KBM-7 (cell line): ENCODE data around the gene PDZD2.
"Not testable (repeated sequence)": the region's sequence is repeated elsewhere in the genome, so short reads cannot be mapped to it uniquely, and the experiment has no call there.

ENCODE experiments used
- DNase-seq: peaks from one replicate; pipeline ENCODE4 v3.0.0-alpha.2; 2015
- in situ Hi-C: fragments of 300-500 bp; cut with MboI; formaldehyde crosslinking; loops from 2 replicates; pipeline ENCODE4 v1.14.3; 2020; ENCODE audit warnings: low sequenced_read_pairs, low pct_unique_long_range_greater_than_20kb, mixed read lengths

Gene PDZD2

DNA sequence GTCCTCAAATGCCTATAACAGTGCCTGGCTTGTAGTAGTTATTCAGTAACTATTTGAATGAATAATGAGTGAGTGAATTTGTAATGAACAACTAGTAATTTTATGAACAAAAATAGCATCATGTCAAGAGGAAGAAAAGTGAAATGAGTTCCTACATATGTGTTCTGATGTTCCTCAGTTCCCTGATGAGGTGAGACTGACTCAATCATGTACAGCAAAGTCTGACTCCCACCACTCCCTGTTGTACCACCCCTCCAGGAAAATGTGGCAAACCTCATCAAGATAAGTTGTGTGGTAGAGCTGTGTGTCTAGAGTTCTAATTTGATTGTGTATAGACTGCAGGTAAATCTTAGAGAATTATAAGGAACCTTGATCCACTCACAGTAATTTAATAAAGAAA is 333.6 kb downstream of the PDZD2 start:
- DNase-seq: no peak
- in situ Hi-C loops: no loop called here

DNA sequence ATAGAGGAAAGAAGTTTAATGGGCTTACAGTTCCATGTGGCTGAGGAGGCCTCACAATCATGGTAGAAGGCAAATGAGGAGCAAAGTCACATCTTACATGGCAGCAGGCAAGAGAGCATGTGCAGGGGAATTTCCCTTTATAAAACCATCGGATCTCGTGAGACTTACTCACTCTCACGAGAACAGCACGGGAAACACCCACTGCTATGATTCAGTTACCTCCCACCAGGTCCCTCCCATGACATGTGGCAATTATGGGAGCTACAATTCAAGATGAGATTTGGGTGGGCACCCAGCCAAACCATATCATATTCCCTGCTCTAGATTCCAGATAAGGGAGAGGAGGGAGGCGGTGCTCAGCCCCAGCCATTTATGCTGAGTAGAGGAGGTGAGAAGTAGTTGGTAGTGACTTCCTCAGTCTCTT is 336.3 kb downstream of the PDZD2 start:
- DNase-seq, in situ Hi-C loops: not testable (repeated sequence)

DNA sequence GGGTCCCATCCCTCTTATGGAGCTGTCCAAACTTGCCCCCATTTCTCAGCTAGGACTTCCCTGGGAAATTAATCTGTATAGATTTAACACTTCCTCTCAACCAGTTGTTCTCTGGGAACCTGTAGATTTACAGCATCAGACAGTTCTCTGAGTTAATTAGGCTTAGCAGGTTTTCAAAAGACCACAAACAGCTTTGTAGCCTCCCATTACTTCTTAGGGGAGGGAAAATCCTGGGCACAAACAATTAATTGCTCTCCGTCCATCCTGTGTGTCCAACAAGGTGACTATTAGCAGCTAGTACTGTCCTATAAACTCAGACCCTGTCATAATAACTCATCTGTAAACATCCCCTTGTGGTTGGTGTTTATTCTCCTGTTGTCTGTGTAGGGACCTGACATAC is 337.2 kb downstream of the PDZD2 start:
- in situ Hi-C loops: no loop called here
- no peak for DNase-seq

DNA sequence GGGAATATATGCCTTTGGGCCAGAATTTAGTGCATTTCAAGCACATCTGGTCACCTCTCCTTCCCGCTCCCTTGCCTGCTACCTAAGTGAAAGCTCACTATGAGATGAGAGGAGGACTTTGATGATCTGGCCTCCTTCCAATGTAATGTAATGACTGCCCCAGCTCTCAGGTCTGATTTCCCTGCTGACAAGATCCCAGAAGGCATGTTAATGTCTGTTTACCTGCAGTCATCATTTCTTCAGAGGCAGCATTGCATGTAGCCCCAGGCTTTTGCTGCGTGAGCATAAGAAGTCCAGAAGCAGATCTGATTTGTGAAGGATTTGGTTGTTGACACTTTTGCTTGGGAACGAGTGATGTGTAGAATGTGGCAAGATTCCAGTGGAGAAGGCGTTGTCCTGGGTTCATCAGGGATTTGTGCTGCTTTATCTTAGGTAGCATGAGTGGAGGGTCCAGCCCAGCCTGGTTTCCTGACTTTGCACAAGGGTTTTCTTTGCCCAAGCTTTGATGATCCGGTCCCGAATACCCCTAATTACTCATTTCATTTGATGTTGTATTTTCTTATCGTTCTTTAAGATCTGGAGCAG is 342.5 kb downstream of the PDZD2 start:
- in situ Hi-C loops: no loop called here
- no peak for DNase-seq

DNA sequence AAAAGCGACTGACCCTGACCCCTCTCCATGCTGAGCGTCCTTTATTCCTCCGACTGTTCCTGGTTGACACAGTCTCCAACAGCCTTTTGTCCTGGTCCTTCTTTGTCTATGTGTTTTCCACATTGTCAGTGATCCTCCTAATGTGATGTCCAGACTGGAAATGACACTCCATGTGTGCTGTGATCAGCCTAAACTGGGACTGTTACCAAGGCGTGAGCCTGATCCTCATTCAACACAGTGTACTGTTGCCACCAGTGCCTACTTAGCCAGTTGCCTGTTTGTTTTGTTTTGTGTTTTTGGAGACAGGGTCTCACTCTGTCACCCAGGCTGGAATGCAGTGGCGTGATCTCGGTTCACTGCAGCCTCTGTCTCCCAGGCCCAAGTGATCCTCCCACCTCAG is 343.1 kb downstream of the PDZD2 start:
- no peak for DNase-seq
- in situ Hi-C loops: no loop called here

DNA sequence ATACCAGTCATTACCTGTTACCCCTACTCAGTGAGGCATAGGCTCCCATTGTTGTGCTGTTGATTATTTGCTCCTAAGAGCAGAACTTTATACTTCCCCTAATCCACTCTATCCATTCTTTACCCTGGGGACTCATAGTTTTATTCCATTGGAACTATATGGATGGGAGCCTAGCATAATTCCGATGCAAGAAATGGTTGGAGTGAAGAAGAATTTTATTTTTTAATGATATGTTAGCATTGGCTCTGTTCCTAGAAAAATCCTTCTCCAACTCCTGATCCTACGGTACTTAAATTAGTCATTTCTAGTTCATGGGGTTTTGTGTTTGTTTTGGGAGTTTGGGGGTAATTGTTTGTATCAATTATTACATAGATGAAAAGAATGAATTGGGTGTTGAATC is 343.7 kb downstream of the PDZD2 start:
- in situ Hi-C loops: no loop called here
- no peak for DNase-seq

DNA sequence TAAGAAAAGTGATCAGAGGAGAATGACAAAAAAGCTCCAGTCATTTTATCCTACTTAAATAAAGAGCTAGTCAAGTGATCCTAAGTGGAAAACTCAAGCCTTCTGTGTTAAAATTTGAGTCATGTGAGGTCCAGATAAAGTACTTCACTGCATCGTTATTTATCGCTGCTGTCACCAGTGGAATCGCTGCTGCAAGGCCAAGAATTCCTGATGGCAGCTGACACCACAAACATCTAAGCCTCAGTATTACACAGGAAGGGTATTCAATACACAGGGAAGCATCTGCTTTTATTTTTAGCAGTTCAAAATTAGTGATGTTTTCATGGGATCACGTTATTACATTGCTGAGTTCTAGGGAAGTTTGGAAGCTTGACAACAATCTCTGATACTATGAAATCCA is 344.9 kb downstream of the PDZD2 start:
- in situ Hi-C loops: no loop called here

DNA sequence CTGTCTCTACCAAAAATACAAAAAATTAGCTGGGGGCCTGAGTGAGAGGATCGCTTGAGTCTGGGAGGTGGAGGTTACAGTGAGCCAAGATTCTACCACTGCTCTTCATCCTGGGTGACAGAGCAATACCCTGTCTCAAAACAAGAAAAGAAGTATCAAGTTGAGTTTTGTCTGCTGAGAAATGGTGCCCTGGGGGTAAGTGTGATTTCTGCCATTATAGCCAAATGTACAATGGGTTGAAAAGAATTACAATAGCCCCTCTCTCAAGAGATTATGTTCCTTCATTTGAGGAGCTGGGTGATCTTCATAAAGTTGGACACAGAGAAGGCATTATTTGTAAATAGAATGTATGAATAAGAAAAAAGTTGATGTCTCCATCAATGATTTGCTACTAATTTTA is 345.8 kb downstream of the PDZD2 start:
- in situ Hi-C loops: no loop called here
- no peak for DNase-seq

More for the DNA sequence above, 344.9 kb downstream of the PDZD2 start:
- DNase-seq: no peak

DNA sequence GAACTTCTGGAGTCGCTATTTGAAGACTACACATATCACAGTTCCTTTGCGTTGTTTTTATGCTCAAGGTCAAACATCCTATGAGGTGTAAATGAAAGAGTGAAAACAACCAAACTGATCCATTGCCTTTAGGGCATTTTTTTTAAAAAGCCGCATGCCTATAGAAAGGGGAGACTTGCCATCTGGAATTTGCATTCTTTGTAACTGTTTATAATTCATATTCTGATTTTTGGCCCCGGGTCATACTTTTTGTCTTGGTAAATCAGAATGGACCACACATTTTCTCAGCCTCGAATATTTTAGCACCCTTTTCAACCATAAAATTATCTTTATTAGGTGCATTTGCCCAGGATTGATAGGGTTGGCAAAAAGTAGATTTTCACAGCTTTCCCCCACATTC is 347.2 kb downstream of the PDZD2 start:
- in situ Hi-C loops: no loop called here
- no peak for DNase-seq

DNA sequence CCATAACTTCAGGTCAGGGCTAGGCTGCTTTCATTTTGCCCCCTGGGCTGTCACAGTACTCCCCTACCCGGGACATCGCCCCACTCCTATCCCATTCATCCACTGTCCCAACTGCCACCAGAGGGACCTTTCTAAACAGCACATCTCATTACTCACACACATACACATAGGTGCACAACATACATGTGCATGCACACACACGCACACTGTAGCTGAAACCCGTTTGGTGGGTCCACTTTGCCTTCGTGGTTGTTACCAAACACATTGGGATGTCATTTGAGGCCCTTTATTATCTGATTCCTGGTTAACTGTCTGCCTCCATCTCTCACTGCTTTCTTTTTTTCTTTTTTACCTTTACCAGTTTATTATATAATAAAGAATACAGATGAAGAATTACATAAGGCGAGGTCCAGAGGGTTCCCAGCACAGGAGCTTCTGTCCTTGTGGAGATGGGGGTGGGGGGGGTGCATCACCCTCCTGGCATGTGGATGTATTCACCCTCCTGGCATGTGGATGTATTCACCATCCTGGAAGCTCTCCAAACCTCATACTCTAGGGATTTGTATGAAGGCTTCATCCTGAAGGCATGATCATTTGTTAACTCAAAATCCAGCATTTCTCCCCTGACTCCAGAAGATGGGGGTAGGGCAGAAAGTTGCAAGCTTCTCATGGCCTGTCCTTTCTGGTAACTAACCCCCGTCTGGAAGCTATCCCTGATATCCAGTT is 349.2 kb downstream of the PDZD2 start:
- in situ Hi-C loops: no loop called here
- DNase-seq: no peak

DNA sequence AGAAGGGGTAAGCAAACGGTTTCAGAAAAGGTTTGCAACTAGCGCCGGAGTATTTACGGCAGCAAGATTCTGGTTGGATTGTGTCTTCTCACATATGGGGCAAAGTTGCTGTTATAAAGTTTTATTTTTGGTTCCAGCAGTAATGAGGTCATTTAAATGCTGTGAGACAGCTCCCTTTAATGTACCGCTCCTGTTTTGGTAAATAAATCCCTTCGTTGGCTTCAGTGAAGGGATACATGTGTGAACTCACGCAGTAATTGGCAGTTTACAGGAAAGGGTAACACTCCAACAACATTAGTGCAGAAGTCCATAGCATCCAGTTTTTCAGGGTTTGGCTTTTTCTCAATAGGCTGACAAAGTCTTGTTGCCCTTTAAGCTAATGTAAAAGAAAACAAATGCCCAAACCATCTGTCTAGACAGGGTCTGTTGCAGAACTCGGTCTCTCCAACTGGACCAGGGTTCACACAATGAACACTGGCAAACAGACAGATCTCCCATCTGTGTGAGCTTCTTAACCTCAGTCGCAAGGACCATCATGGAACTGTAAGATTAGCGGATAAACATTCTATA is 351.2 kb downstream of the PDZD2 start:
- DNase-seq: no peak
- in situ Hi-C loops: no loop called here

DNA sequence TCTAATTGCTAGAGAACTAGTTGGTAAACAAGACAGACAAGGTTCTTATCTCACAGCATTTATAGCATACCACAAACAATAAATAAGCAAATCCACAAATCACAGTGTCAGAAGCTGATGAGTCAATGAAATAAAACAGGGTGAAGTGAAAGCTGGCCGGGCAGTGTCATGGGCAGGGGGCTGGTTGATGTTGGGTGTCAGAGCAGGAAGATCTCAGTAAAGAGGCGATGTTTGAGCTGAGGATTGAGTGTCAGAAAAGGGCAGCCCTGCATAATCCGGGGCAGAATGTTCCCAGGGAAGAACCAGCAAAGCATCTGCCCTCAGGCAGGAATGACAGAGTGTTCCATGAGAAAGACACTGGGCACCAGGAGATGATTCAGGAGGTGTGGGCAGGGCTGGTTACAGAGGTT is 351.8 kb downstream of the PDZD2 start:
- DNase-seq: no peak
- in situ Hi-C loops: no loop called here

DNA sequence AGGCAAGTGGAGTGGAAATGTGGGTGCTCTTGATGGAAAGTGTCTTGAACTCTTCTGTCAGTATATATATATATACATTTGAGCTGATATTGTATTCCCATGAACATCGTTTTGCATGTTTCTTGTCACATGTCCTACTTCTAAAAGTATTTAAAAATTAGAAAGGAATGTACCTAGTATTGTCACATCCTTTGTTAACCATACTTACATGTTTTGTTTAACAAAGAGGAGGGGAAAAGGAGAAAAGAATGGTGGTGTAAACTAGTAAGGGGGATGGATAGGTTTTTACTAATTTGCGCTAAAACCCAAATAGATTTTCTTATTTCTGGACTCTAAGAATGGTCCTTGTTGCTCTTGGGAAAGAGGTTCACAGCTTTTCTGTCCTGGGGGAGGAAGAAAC is 353.4 kb downstream of the PDZD2 start:
- in situ Hi-C loops: no loop called here
- DNase-seq: no peak

DNA sequence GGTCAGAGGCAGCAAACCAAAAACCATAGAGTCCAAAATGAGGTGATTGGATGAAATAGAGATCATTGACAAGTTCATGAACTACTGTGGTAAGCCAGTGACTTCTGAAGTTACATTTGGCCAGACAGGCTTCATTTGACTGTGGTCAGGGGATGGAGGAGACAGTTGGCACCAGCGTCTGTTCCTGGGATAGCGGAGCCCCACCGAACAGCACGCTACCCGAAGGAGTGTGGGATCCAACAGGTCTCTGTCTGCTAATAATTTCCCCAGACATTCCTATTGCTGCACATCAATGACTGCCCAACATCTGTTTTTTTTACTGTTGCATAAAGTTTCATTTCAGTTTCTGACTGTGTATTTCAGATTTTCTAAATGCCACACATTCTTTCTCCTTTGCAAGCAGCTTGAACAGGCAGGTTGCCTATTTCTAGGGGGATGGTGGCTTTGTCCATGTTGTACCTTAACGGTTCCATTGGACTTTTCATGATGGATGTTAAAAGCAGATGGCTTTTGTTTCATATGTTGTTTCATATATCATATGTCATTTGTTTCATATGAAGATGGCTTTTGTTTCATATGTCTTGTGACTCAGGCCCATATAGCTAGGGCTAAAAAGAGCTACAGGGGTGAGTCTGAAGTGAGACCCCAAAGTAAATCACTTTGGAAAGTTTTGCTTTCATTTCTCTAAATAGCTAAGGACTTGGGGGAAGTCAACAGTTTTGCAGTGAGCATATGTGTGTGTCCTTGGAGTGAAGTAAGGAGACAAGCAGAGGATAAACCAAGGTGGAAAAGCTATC is 354.4 kb downstream of the PDZD2 start:
- DNase-seq: no peak
- in situ Hi-C loops: no loop called here

DNA sequence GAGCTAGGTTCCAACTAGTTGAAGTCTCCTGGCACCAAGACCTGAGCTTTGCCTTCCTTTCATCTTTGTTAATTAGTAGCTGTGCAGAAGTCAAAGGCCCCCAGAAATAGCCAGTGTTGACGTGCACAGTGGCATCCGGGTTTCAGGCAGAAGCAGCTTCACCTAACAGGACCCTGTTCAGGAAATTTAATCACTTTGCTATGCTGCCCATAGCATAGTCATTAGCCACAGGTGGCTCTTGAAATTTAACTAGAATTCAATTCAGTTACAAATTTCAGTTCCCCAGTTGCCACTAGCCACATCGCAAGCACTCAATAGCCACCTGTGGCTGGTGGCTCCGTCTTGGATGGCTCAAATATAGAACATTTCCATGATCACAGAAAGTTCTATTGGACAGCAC is 356.1 kb downstream of the PDZD2 start:
- in situ Hi-C loops: no loop called here
- no peak for DNase-seq

DNA sequence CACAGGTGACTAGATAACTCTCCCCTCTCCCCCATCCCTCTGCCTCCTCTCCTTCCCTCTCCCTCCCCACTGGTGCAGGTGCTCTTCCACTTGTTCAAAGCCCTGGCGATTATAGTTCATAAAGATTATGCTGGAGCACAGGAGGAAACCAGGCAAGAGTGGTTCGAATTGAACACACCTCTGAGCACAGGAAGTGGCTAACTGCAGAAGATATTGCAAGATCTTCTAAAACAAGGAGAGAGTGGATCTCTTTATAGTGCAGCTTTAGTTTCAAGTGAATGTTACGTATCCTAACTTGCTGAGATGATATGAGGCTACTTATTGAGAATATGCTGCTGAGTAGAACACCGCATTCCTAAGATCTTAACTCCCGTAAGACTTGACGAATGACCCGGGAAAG is 356.8 kb downstream of the PDZD2 start:
- in situ Hi-C loops: no loop called here
- DNase-seq: no peak

DNA sequence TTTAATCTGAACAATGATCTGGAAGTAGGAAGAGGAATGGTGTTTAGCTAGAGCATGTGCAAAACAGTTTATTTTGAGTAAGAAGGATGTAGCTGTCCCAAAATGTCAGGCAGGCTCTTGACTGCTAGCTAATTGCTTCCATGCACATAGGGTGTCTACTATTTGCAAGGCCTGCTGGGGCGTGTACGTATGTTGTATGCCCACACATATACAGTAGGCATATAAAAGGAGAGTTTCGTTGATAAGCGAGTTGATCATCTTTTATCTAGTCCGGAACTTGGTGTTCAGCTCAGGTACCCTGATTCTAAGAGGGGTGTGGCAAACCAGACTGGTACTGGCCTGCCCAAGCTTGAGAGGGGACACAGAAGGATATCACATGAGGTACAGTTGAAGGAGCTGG is 358.0 kb downstream of the PDZD2 start:
- DNase-seq: no peak
- in situ Hi-C loops: no loop called here

DNA sequence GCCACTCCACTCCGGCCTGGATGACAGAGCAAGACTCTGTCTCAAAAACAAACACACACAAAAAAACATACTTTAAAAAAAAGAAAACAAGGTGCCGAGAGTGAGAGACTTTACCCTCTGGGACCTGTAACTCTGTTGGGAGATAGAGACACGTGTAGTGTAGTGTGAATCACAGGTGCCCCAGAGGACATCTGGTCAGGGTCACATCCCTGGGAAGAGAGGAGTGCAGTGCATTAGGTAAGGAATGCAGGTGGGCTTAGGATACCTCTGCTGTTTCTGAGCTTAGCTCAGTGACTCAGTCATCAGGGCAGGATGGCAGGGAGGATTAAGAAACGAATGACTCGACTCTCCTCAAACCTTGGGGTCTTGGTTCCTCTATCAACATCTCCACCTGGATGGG is 360.5 kb downstream of the PDZD2 start:
- in situ Hi-C loops: no loop called here

DNA sequence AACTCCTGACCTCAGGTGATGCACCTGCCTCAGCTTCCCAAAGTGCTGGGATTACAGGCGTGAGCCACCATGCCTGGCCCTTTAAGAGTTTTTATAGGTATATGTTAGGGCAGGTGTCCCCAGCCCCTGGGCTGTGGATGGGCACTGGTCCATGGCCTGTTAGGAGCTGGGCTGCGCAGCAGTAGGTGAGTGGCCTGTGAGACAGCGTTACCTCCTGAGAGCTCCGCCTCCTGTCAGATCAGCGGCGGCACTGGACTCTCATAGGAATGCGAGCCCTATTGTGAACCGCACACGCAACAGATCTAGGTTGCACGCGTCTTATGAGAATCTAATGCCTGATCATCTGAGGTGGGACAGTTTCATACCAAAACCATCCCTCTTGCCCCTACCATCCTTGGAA is 361.8 kb downstream of the PDZD2 start:
- no peak for DNase-seq
- in situ Hi-C loops: no loop called here

More for the DNA sequence above, 360.5 kb downstream of the PDZD2 start:
- DNase-seq: no peak

DNA sequence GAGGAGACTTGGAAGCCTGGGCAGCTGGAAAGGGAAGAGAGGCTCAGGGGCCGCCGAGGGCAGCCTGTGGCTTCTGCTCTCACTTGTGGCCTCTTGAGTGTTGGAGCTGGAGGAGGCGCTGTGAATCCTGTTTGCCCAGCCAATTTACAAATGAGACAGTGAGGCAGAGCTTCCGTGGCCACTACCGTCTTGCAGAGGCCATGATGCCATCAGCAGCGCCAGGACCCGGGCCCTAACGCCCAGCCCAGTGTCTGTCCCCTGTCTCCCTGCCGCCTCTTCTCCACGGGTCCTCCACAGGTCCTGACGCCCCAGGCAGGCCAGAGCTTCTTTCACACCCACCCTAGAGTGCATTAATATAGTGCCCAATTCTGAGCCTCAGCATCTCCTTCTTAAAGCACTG is 362.4 kb downstream of the PDZD2 start:
- in situ Hi-C loops: no loop called here
- no peak for DNase-seq
